ENCODE data around the gene IFNA21. TPM values are rescaled to one million over a fixed set of nuclear protein-coding genes. Genes with fewer than 3 reads are reported as not detected.

IFNA21 gene
- total RNA-seq, result not detected in 2 replicates

GRCh38 chr9:21166560-21166959 is at the start of gene IFNA21:
TSS of gene IFNA21 (minus strand) at chr9:21166660. CDS start at chr9:21166612, 48 bp downstream.

GRCh38 chr9:21207043-21207442 is 40.6 kb upstream of the IFNA21 start, which contains the start of gene IFNA10:
TSS of gene IFNA10 (minus strand) at chr9:21207143. CDS start at chr9:21207097, 46 bp downstream.

GRCh38 chr9:21202105-21202504 is 35.6 kb upstream of the IFNA21 start, which contains the start of gene IFNA7:
TSS of gene IFNA7 (minus strand) at chr9:21202205. CDS start at chr9:21202165, 40 bp downstream.

GRCh38 chr9:21187487-21187886 is 21.0 kb upstream of the IFNA21 start, which contains the start of gene IFNA4:
TSS of gene IFNA4 (minus strand) at chr9:21187587. CDS start at chr9:21187531, 56 bp downstream.

GRCh38 chr9:21141427-21141882 is 25.0 kb downstream of the IFNA21 start, which contains the start of gene IFNW1:
TSS of gene IFNW1 (minus strand) at chr9:21141832. CDS start at chr9:21141570, 262 bp downstream.

Other genes with a start within 250 kb of the IFNA21 start
- gene HACD4, start 135.0 kb downstream of the IFNA21 start, total RNA-seq, result 0.45 and 0.56 TPM in 2 replicates
- not detected in 2 replicates for gene IFNB1, start 88.7 kb downstream of the IFNA21 start, total RNA-seq
- not detected in 2 replicates for gene IFNW1, start 24.8 kb downstream of the IFNA21 start, total RNA-seq
- not detected in 2 replicates for gene IFNA4, start 20.9 kb upstream of the IFNA21 start, total RNA-seq
- not detected in 2 replicates for gene IFNA7, start 35.5 kb upstream of the IFNA21 start, total RNA-seq
- gene IFNA10, start 40.5 kb upstream of the IFNA21 start, total RNA-seq, result not detected in 2 replicates
- not detected in 2 replicates for gene IFNA16, start 50.7 kb upstream of the IFNA21 start, total RNA-seq
- not detected in 2 replicates for gene IFNA17, start 61.6 kb upstream of the IFNA21 start, total RNA-seq
- gene IFNA14, start 73.3 kb upstream of the IFNA21 start, total RNA-seq, result not detected in 2 replicates
- 0.09 TPM in 1 of 2 replicates, not detected in the other for gene IFNA5, start 138.7 kb upstream of the IFNA21 start, total RNA-seq
- gene KLHL9, start 168.7 kb upstream of the IFNA21 start, total RNA-seq, result 32.2 and 38.3 TPM in 2 replicates
- not detected in 2 replicates for gene IFNA6, start 184.2 kb upstream of the IFNA21 start, total RNA-seq
- gene IFNA13, start 201.4 kb upstream of the IFNA21 start, total RNA-seq, result not detected in 2 replicates
- not detected in 2 replicates for gene IFNA2, start 218.7 kb upstream of the IFNA21 start, total RNA-seq
- not detected in 2 replicates for gene IFNA8, start 242.5 kb upstream of the IFNA21 start, total RNA-seq